Liver (tissue), 9 donors: Measurements from ENCODE around the gene FBXO8. TPM values are rescaled to one million over a fixed set of nuclear protein-coding genes. Genes with fewer than 3 reads are reported as not detected.

ENCODE experiments used
- DNase-seq: peaks from one replicate; pipeline ENCODE4 v3.0.0-alpha.2; 2017; ENCODE audit warnings: low spot score
- H3K27ac ChIP-seq, 2 donors: one replicate each; pipeline ENCODE4 v1.7.0; 2013; ENCODE audit warnings: inconsistent platforms in 2 of 2, low read length in 2 of 2, control low read depth in 1 of 2, low read depth in 1 of 2, mild to moderate bottlenecking in 1 of 2
- H3K27me3 ChIP-seq, 4 donors: one replicate each; pipeline versions ENCODE4 v1.6.1 to v1.7.0; 2013; ENCODE audit warnings: low read length in 3 of 4, inconsistent platforms in 1 of 4, mild to moderate bottlenecking in 1 of 4, moderate library complexity in 1 of 4; ENCODE audit not compliant: control insufficient read depth in 4 of 4, insufficient read depth in 4 of 4
- H3K36me3 ChIP-seq, 4 donors: one replicate each; pipeline versions ENCODE4 v1.6.1 to v1.7.0; 2013; ENCODE audit warnings: low read length in 3 of 4, mild to moderate bottlenecking in 3 of 4, low read depth in 1 of 4, moderate library complexity in 1 of 4; ENCODE audit not compliant: control insufficient read depth in 4 of 4, insufficient read depth in 3 of 4
- H3K4me1 ChIP-seq, 4 donors: one replicate each; pipeline versions ENCODE4 v1.6.1 to v1.7.0; 2013; ENCODE audit warnings: low read length in 3 of 4, mild to moderate bottlenecking in 3 of 4, moderate library complexity in 1 of 4; ENCODE audit not compliant: control insufficient read depth in 4 of 4, insufficient read depth in 4 of 4
- H3K4me3 ChIP-seq, 3 donors: one replicate each; pipeline versions ENCODE4 v1.6.1 to v1.7.0; 2013; ENCODE audit warnings: low read length in 3 of 3, control low read depth in 1 of 3, low read depth in 1 of 3, mild to moderate bottlenecking in 1 of 3
- H3K9ac ChIP-seq, 2 donors: one replicate each; pipeline ENCODE4 v1.7.0; 2013; ENCODE audit warnings: low read length in 2 of 2, mild to moderate bottlenecking in 2 of 2, moderate library complexity in 2 of 2, control low read depth in 1 of 2, low read depth in 1 of 2
- H3K9me3 ChIP-seq, 4 donors: one replicate each; pipeline versions ENCODE4 v1.6.1 to v1.7.0; 2013; ENCODE audit warnings: low read length in 3 of 4; ENCODE audit not compliant: control insufficient read depth in 4 of 4
- ATF3 ChIP-seq: IDR thresholded peaks from 2 replicates; pipeline ENCODE4 v1.6.1; 2016; ENCODE audit warnings: antibody characterized with exemption
- EGR1 ChIP-seq, 2 donors: IDR thresholded peaks; 2 replicates each; pipeline ENCODE4 v1.6.1; 2016 to 2018; ENCODE audit warnings: antibody characterized with exemption in 2 of 2, low read depth in 2 of 2
- FOXA1 ChIP-seq: IDR thresholded peaks from 2 replicates; pipeline ENCODE4 v1.6.1; 2016; ENCODE audit warnings: antibody characterized with exemption
- FOXA2 ChIP-seq: IDR thresholded peaks from 2 replicates; pipeline ENCODE4 v1.6.1; 2016; ENCODE audit warnings: antibody characterized with exemption
- GABPA ChIP-seq, 2 donors: IDR thresholded peaks in 1 of 2; conservative IDR thresholded peaks in 1 of 2; 2 replicates each; pipeline ENCODE4 v1.6.1; 2016; ENCODE audit warnings: antibody characterized with exemption in 2 of 2, mild to moderate bottlenecking in 1 of 2, moderate library complexity in 1 of 2
- HNF4A ChIP-seq, 2 donors: conservative IDR thresholded peaks; 2 replicates each; pipeline ENCODE4 v1.6.1; 2016; ENCODE audit warnings: antibody characterized with exemption in 2 of 2, mild to moderate bottlenecking in 2 of 2
- HNF4G ChIP-seq: IDR thresholded peaks from 2 replicates; pipeline ENCODE4 v1.6.1; 2016; ENCODE audit warnings: antibody characterized with exemption
- JUND ChIP-seq, 2 donors: IDR thresholded peaks; 2 replicates each; pipeline ENCODE4 v1.6.1; 2016; ENCODE audit warnings: antibody characterized with exemption in 2 of 2
- MAX ChIP-seq: IDR thresholded peaks from 2 replicates; pipeline ENCODE4 v1.6.1; 2016; ENCODE audit warnings: antibody characterized with exemption
- NR2F2 ChIP-seq: IDR thresholded peaks from 2 replicates; pipeline ENCODE4 v1.6.1; 2016; ENCODE audit warnings: antibody characterized with exemption
- RAD21 ChIP-seq, 2 donors: IDR thresholded peaks; 2 replicates each; pipeline ENCODE4 v1.6.1; 2016; ENCODE audit warnings: antibody characterized with exemption in 2 of 2, mild to moderate bottlenecking in 2 of 2
- RXRA ChIP-seq, 2 donors: IDR thresholded peaks; 2 replicates each; pipeline ENCODE4 v1.6.1; 2017 to 2018; ENCODE audit warnings: antibody characterized with exemption in 2 of 2, mild to moderate bottlenecking in 1 of 2
- SP1 ChIP-seq: IDR thresholded peaks from 2 replicates; pipeline ENCODE4 v1.6.1; 2018; ENCODE audit warnings: antibody characterized with exemption, mild to moderate bottlenecking
- TAF1 ChIP-seq: conservative IDR thresholded peaks from 2 replicates; pipeline ENCODE4 v1.6.1; 2016; ENCODE audit warnings: antibody characterized with exemption, mild to moderate bottlenecking
- YY1 ChIP-seq: IDR thresholded peaks from 2 replicates; pipeline ENCODE4 v1.6.1; 2016; ENCODE audit warnings: antibody characterized with exemption, mild to moderate bottlenecking
- WGBS: extraction: QIAGEN DNeasy Blood & Tissue Kit; methylation state at CpG from one replicate; pipeline ENCODE4 v1.1.7; 2013; 5-methylcytosine and 5-hydroxymethylcytosine counted together
- polyA plus RNA-seq, 2 donors: library from polyadenylated mRNA; stranded (reverse) in 1 of 2; unstranded in 1 of 2; fragments of 200-250 nt in 1 of 2; fragments of >200 nt in 1 of 2; fragmentation: Nextera tagmentation in 1 of 2; extraction: Ambion mirVana in 1 of 2; gene quantifications; one replicate each; pipeline versions ENCODE4 v1.2.1 to v1.2.3, GENCODE V29; 2013 to 2015
- total RNA-seq, 2 donors: library from RNA; depleted of rRNA; stranded (reverse); fragments of >200 nt; gene quantifications; one replicate each; pipeline ENCODE4 v1.2.3, GENCODE V29; 2014
- TF ChIP-seq, protein P1 (sequence below): IDR thresholded peaks from 2 replicates; pipeline ENCODE4 v1.6.1; 2016; ENCODE audit warnings: antibody characterized with exemption
- TF ChIP-seq, protein P2 (sequence below): IDR thresholded peaks from 2 replicates; pipeline ENCODE4 v1.6.1; 2016; ENCODE audit warnings: antibody characterized with exemption, mild to moderate bottlenecking
- TF ChIP-seq, protein P3 (sequence below): fragments of 150-350 bp; IDR thresholded peaks from 2 replicates; pipeline ENCODE4 v1.5.1; 2017; ENCODE audit warnings: improper control_type of control experiment, low read depth, low read length; ENCODE audit not compliant: missing input control
- donor health status: healthy.
- donor health status: healthy.
- donor health status: healthy.
- donor health status: healthy.
- donor health status: healthy.

Gene FBXO8
- total and polyA plus RNA-seq, 4 donors = 15.0 to 56.1 (median 35.1) TPM

- Histone ChIP-seq H3K9me3 (no peaks in the 10 kb centered on the region), H3K27me3 (no peaks in the 10 kb centered on the region), H3K4me3 (no peak overlapping the region), H3K27ac (no peak overlapping the region), H3K9ac (no peak overlapping the region), H3K36me3 (peaks cover 2 to 8% (median 5%) of the 10 kb centered on the region in 4 donors), H3K4me1 (no peaks in the 10 kb centered on the region)
- TF ChIP-seq MAX (no peak), YY1 (no peak), ATF3 (no peak), TAF1 (no peak), FOXA2 (no peak), HNF4A (conservative IDR thresholded peaks at IDR 0.05) (no peak), RXRA (IDR thresholded peaks at IDR 0.05) (no peak), EGR1 (IDR thresholded peaks at IDR 0.05; ENCODE audit: low read depth in 2 of 2) (no peak), HNF4G (no peak), FOXA1 (no peak), SP1 (no peak), RAD21 (IDR thresholded peaks at IDR 0.05) (no peak), GABPA (IDR thresholded peaks at IDR 0.05 in 1 of 2, conservative IDR thresholded peaks at IDR 0.05 in 1 of 2) (no peak), NR2F2 (no peak), JUND (IDR thresholded peaks at IDR 0.05) (no peak)
- TF ChIP-seq, protein P1, sequence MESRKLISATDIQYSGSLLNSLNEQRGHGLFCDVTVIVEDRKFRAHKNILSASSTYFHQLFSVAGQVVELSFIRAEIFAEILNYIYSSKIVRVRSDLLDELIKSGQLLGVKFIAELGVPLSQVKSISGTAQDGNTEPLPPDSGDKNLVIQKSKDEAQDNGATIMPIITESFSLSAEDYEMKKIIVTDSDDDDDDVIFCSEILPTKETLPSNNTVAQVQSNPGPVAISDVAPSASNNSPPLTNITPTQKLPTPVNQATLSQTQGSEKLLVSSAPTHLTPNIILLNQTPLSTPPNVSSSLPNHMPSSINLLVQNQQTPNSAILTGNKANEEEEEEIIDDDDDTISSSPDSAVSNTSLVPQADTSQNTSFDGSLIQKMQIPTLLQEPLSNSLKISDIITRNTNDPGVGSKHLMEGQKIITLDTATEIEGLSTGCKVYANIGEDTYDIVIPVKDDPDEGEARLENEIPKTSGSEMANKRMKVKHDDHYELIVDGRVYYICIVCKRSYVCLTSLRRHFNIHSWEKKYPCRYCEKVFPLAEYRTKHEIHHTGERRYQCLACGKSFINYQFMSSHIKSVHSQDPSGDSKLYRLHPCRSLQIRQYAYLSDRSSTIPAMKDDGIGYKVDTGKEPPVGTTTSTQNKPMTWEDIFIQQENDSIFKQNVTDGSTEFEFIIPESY = no peak
- TF ChIP-seq, protein P2, sequence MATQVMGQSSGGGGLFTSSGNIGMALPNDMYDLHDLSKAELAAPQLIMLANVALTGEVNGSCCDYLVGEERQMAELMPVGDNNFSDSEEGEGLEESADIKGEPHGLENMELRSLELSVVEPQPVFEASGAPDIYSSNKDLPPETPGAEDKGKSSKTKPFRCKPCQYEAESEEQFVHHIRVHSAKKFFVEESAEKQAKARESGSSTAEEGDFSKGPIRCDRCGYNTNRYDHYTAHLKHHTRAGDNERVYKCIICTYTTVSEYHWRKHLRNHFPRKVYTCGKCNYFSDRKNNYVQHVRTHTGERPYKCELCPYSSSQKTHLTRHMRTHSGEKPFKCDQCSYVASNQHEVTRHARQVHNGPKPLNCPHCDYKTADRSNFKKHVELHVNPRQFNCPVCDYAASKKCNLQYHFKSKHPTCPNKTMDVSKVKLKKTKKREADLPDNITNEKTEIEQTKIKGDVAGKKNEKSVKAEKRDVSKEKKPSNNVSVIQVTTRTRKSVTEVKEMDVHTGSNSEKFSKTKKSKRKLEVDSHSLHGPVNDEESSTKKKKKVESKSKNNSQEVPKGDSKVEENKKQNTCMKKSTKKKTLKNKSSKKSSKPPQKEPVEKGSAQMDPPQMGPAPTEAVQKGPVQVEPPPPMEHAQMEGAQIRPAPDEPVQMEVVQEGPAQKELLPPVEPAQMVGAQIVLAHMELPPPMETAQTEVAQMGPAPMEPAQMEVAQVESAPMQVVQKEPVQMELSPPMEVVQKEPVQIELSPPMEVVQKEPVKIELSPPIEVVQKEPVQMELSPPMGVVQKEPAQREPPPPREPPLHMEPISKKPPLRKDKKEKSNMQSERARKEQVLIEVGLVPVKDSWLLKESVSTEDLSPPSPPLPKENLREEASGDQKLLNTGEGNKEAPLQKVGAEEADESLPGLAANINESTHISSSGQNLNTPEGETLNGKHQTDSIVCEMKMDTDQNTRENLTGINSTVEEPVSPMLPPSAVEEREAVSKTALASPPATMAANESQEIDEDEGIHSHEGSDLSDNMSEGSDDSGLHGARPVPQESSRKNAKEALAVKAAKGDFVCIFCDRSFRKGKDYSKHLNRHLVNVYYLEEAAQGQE = no peak
- TF ChIP-seq, protein P3, sequence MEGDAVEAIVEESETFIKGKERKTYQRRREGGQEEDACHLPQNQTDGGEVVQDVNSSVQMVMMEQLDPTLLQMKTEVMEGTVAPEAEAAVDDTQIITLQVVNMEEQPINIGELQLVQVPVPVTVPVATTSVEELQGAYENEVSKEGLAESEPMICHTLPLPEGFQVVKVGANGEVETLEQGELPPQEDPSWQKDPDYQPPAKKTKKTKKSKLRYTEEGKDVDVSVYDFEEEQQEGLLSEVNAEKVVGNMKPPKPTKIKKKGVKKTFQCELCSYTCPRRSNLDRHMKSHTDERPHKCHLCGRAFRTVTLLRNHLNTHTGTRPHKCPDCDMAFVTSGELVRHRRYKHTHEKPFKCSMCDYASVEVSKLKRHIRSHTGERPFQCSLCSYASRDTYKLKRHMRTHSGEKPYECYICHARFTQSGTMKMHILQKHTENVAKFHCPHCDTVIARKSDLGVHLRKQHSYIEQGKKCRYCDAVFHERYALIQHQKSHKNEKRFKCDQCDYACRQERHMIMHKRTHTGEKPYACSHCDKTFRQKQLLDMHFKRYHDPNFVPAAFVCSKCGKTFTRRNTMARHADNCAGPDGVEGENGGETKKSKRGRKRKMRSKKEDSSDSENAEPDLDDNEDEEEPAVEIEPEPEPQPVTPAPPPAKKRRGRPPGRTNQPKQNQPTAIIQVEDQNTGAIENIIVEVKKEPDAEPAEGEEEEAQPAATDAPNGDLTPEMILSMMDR = no peak
- 96% methylated on average over 3 of the region's 3 CpGs for WGBS
- no peak for DNase-seq
Observed at GRCh38 chr4:174314274-174314673, 30.8 kb upstream of the FBXO8 start.
